HEK293 (cell line): Measurements from ENCODE around the gene GINS2.
A peak's percentile ranks its signal among the peaks of the same experiment; 100 is the strongest.

Source experiments
- CTCF ChIA-PET: fragments of 350-600 bp; formaldehyde crosslinking; extraction: SDS; loops from one replicate; lab custom pipeline; 2021; ENCODE audit warnings: antibody characterized with exemption; lab: Yijun Ruan, JAX
- POLR2A ChIA-PET: fragments of 300-600 bp; formaldehyde crosslinking; extraction: SDS; loops from one replicate; lab custom pipeline; 2020; ENCODE audit warnings: antibody characterized with exemption, inconsistent platforms; lab: Yijun Ruan, JAX
- H3K27ac ChIP-seq: fragments of 200-500 bp; sonication (Bioruptor generic); 2 replicates; pipeline ENCODE4 v1.5.1; 2014; ENCODE audit warnings: low read depth, low read length, control low read depth, inconsistent platforms; ENCODE audit errors: extremely low read depth
- H3K36me3 ChIP-seq, 2 experiments: fragments of 200-500 bp in 1 of 2; sonication (Bioruptor generic) in 1 of 2; 1 replicate in 1 of 2; 2 replicates in 1 of 2; pipeline ENCODE4 v1.5.1; 2014 to 2017; ENCODE audit warnings: inconsistent platforms in 2 of 2, low read length in 2 of 2; ENCODE audit not compliant: control insufficient read depth in 2 of 2, insufficient read depth in 1 of 2
- H3K4me1 ChIP-seq: fragments of 200-500 bp; sonication (Bioruptor generic); 2 replicates; pipeline ENCODE4 v1.5.1; 2014; ENCODE audit warnings: mild to moderate bottlenecking, low read length, inconsistent platforms; ENCODE audit not compliant: control insufficient read depth, insufficient read depth
- H3K4me3 ChIP-seq: 2 replicates; pipeline ENCODE4 v1.5.1; 2011; ENCODE audit warnings: low read depth, mild to moderate bottlenecking, control low read depth, low read length, moderate library complexity
- H3K9me3 ChIP-seq: fragments of 200-500 bp; sonication (Bioruptor generic); 2 replicates; pipeline ENCODE4 v1.5.1; 2014; ENCODE audit warnings: low read depth, low read length, inconsistent platforms; ENCODE audit not compliant: control insufficient read depth, insufficient read depth
- ATF2 ChIP-seq: fragments of 450-650 bp; formaldehyde crosslinking; IDR thresholded peaks from 2 replicates; pipeline ENCODE4 v1.5.1; 2016; ENCODE audit warnings: missing biosample characterization, missing genetic modification characterization, low read depth
- KLF16 ChIP-seq: fragments of 450-650 bp; formaldehyde crosslinking; IDR thresholded peaks from 2 replicates; pipeline ENCODE4 v1.5.1; 2017; ENCODE audit warnings: missing biosample characterization, missing genetic modification characterization
- PRDM4 ChIP-seq: fragments of 450-650 bp; formaldehyde crosslinking; IDR thresholded peaks from 2 replicates; pipeline ENCODE4 v1.5.1; 2017; ENCODE audit warnings: missing biosample characterization, missing genetic modification characterization
- REST ChIP-seq: fragments of 450-650 bp; formaldehyde crosslinking; IDR thresholded peaks from 2 replicates; pipeline ENCODE4 v1.5.1; 2016; ENCODE audit warnings: missing biosample characterization, missing genetic modification characterization
- TRIM28 ChIP-seq: IDR thresholded peaks from 2 replicates; pipeline ENCODE4 v1.6.1; 2011; ENCODE audit warnings: low read length, control low read depth, borderline replicate concordance
- ZBTB20 ChIP-seq: fragments of 450-650 bp; formaldehyde crosslinking; IDR thresholded peaks from 2 replicates; pipeline ENCODE4 v1.5.1; 2016; ENCODE audit warnings: missing biosample characterization, missing genetic modification characterization
- ZBTB26 ChIP-seq: fragments of 450-650 bp; formaldehyde crosslinking; optimal IDR thresholded peaks from 2 replicates; pipeline ENCODE3; 2016; ENCODE audit warnings: missing biosample characterization, mild to moderate bottlenecking, missing genetic modification characterization
- ZFHX2 ChIP-seq: fragments of 450-650 bp; formaldehyde crosslinking; conservative IDR thresholded peaks from 2 replicates; pipeline ENCODE4 v1.5.1; 2016; ENCODE audit warnings: missing biosample characterization, missing genetic modification characterization
- ZFP69B ChIP-seq: fragments of 450-650 bp; formaldehyde crosslinking; IDR thresholded peaks from 2 replicates; pipeline ENCODE4 v1.5.1; 2016; ENCODE audit warnings: missing biosample characterization, missing genetic modification characterization
- ZNF114 ChIP-seq: fragments of 450-650 bp; formaldehyde crosslinking; IDR thresholded peaks from 2 replicates; pipeline ENCODE4 v1.5.0; 2017; ENCODE audit warnings: missing biosample characterization, missing genetic modification characterization
- ZNF138 ChIP-seq: fragments of 450-650 bp; formaldehyde crosslinking; IDR thresholded peaks from 2 replicates; pipeline ENCODE4 v1.5.1; 2016; ENCODE audit warnings: missing biosample characterization, missing genetic modification characterization, borderline replicate concordance
- ZNF140 ChIP-seq: fragments of 450-650 bp; formaldehyde crosslinking; IDR thresholded peaks from 2 replicates; pipeline ENCODE4 v1.5.1; 2016; ENCODE audit warnings: missing biosample characterization, missing genetic modification characterization
- ZNF202 ChIP-seq: fragments of 450-650 bp; formaldehyde crosslinking; IDR thresholded peaks from 2 replicates; pipeline ENCODE4 v1.5.1; 2016; ENCODE audit warnings: missing biosample characterization, missing genetic modification characterization, borderline replicate concordance
- ZNF274 ChIP-seq, 2 experiments: fragments of 200-500 bp in 1 of 2; fragments of 450-650 bp in 1 of 2; sonication (Bioruptor generic) in 1 of 2; formaldehyde crosslinking in 1 of 2; IDR thresholded peaks; 2 replicates each; pipeline versions ENCODE4 v1.5.1 to v1.6.1; 2014 to 2016; ENCODE audit warnings: borderline replicate concordance in 1 of 2, inconsistent platforms in 1 of 2, low read length in 1 of 2, missing biosample characterization in 1 of 2, missing genetic modification characterization in 1 of 2
- ZNF302 ChIP-seq: fragments of 450-650 bp; formaldehyde crosslinking; IDR thresholded peaks from 2 replicates; pipeline ENCODE4 v1.5.1; 2016; ENCODE audit warnings: missing biosample characterization, missing genetic modification characterization, low read depth
- ZNF354C ChIP-seq: fragments of 450-650 bp; formaldehyde crosslinking; IDR thresholded peaks from 2 replicates; pipeline ENCODE4 v1.5.1; 2016; ENCODE audit warnings: missing biosample characterization, missing genetic modification characterization, low read depth, borderline replicate concordance
- ZNF624 ChIP-seq: fragments of 450-650 bp; formaldehyde crosslinking; IDR thresholded peaks from 2 replicates; pipeline ENCODE4 v1.5.1; 2017; ENCODE audit warnings: missing biosample characterization, missing genetic modification characterization
- ZNF704 ChIP-seq: fragments of 450-650 bp; formaldehyde crosslinking; IDR thresholded peaks from 2 replicates; pipeline ENCODE4 v1.5.1; 2016; ENCODE audit warnings: missing biosample characterization, missing genetic modification characterization
- ZNF707 ChIP-seq: fragments of 450-650 bp; formaldehyde crosslinking; IDR thresholded peaks from 2 replicates; pipeline ENCODE4 v1.5.1; 2016; ENCODE audit warnings: missing biosample characterization, missing genetic modification characterization
- ZNF843 ChIP-seq: fragments of 450-650 bp; formaldehyde crosslinking; IDR thresholded peaks from 2 replicates; pipeline ENCODE4 v1.5.1; 2016; ENCODE audit warnings: missing biosample characterization, missing genetic modification characterization
- ZSCAN30 ChIP-seq: fragments of 450-650 bp; IDR thresholded peaks from 2 replicates; pipeline ENCODE4 v1.5.1; 2018; ENCODE audit warnings: missing biosample characterization, mild to moderate bottlenecking, missing genetic modification characterization, moderate library complexity
- ZSCAN4 ChIP-seq: fragments of 450-650 bp; formaldehyde crosslinking; IDR thresholded peaks from 2 replicates; pipeline ENCODE4 v1.5.1; 2017; ENCODE audit warnings: missing biosample characterization, missing genetic modification characterization

Gene GINS2

GRCh38 chr16:85707528-85708095 lies 18.9 kb upstream of the GINS2 start (continued):
- TF ChIP-seq ZBTB26 (tag by site-specific recombination) (no peak), ZNF707 (tag by site-specific recombination) (no peak), REST (tag by site-specific recombination) (no peak), PRDM4 (tag by site-specific recombination) (no peak)

GRCh38 chr16:85706449-85707034 lies 17.8 kb upstream of the GINS2 start:
- CTCF ChIA-PET: interaction anchor here (0.5 to 0.9 kb wide), 3 partner anchors 11 to 410 kb away, joined by 3 to 4 read pairs (median 3); no protein-coding TSS in a partner anchor
- TF ChIP-seq ZFP69B (no peak), ZSCAN30 (tag by site-specific recombination) (no peak), ATF2 (no peak), TRIM28 (no peak), ZNF138 (tag by site-specific recombination) (no peak), ZNF624 (tag by site-specific recombination) (no peak), KLF16 (no peak), ZNF114 (tag by site-specific recombination) (no peak), ZNF140 (tag by site-specific recombination) (no peak), ZNF274 (IDR thresholded peaks at IDR 0.05; ENCODE audit: low read length) (no peak), ZNF274 (tag by site-specific recombination; IDR thresholded peaks at IDR 0.05; ENCODE audit: borderline replicate concordance) (no peak), ZNF704 (tag by site-specific recombination) (no peak), ZNF354C (no peak), ZFHX2 (tag by site-specific recombination) (peak; percentile 33), ZBTB26 (tag by site-specific recombination) (no peak), ZNF302 (tag by site-specific recombination) (no peak), ZNF202 (no peak), ZBTB20 (tag by site-specific recombination) (no peak), ZNF843 (no peak), ZSCAN4 (tag by site-specific recombination) (peak; percentile 61; the same call in 1 of the 2 replicates)

More at GRCh38 chr16:85706449-85707034, 17.8 kb upstream of the GINS2 start:
- Histone ChIP-seq H3K27ac (no peak overlapping the region), H3K36me3 (no peaks in the 10 kb centered on the region), H3K4me1 (no peaks in the 10 kb centered on the region), H3K4me3 (no peak overlapping the region), H3K9me3 (no peaks in the 10 kb centered on the region)
- POLR2A ChIA-PET: no interaction called here
